Stimulated activated CD4-positive, alpha-beta T cell treated with anti-CD3 and anti-CD28 coated beads, Interleukin-15, amount 100 ng/mL, for 48 hours (primary cell): ENCODE measurements around the gene GTPBP2.
A peak's percentile ranks its signal among the peaks of the same experiment; 100 is the strongest.
"Not testable (repeated sequence)": the region's sequence is repeated elsewhere in the genome, so short reads cannot be mapped to it uniquely, and the experiment has no call there.

Source experiments
- DNase-seq, 2 donors: peaks; one replicate each; pipeline ENCODE4 v3.0.0-alpha.2; 2020; ENCODE audit warnings: low read depth in 2 of 2

GTPBP2 gene

DNA sequence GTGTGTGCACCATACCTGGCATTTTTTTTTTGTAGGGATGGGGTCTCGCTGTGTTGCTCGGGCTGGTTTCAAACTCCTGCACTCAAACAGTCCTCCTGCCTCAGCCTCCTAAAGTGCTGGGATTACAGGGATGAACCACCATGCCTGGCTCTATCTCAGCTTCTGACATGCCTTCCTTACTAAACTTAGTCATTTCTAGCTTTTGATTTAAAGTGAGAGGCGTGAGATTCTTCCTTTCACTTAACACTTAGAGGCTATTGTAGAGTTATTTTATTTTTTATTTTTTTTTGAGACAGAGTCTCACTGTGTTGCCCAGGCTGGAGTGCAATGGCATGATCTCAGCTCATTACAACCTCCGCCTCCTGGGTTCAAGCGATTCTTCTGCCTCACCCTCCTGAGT lies 33.9 kb upstream of the GTPBP2 start:
- DNase-seq, result not testable (repeated sequence)

- DNase-seq, result no peak
Observed at GRCh38 chr6:43658161-43658560, 29.1 kb upstream of the GTPBP2 start.

GRCh38 chr6:43657221-43657802 lies 28.2 kb upstream of the GTPBP2 start:
- DNase-seq, result no peak

DNA sequence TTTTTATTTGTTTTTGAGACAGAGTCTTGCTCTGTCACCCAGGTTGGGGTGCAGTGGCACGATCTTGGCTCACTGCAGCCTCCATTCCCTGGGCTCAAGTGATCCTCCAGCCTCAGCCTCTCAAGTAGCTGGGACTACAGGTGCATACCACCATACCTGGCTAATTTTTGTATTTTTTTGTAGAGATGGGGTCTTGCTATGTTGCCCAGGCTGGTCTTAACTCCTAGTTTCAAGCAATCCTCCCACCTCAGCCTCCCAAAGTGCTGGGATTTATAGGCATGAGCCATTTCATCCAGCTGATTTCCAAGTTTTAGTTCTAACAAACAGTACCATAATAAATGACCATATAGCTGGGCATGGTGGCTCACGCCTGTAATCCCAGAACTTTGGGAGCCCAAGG lies 23.8 kb upstream of the GTPBP2 start:
- not testable (repeated sequence) for DNase-seq

DNA sequence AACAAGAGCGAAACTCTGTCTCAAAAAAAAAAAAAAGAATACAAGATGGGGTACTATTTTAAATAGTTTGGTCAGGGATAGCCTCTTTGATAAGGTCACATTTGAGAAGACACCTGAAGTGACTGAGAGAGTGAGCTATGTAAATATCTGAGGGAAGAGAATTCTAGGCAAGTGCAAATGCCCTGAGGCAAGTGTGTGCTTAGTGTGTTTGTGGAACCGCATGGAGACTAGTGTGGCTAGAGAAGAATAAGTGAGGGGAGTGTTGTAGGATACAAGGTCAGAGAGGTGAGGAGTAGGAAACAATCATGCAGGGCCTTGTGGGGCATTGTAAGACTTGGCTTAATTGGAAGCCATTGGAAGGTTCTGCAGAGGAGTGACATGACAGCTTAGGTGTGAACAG lies 19.2 kb upstream of the GTPBP2 start:
- no peak for DNase-seq

- DNase-seq, result no peak
Observed at GRCh38 chr6:43647613-43648012, 18.5 kb upstream of the GTPBP2 start.

- no peak for DNase-seq
Observed at GRCh38 chr6:43645613-43645964, 16.5 kb upstream of the GTPBP2 start.

GRCh38 chr6:43644940-43645612 lies 16.0 kb upstream of the GTPBP2 start, which contains the start of gene RSPH9:
TSS of gene RSPH9 (plus strand) at chr6:43645036. CDS start at chr6:43645099, 63 bp downstream.
- DNase-seq, result peak; percentile 41 to 61

DNA sequence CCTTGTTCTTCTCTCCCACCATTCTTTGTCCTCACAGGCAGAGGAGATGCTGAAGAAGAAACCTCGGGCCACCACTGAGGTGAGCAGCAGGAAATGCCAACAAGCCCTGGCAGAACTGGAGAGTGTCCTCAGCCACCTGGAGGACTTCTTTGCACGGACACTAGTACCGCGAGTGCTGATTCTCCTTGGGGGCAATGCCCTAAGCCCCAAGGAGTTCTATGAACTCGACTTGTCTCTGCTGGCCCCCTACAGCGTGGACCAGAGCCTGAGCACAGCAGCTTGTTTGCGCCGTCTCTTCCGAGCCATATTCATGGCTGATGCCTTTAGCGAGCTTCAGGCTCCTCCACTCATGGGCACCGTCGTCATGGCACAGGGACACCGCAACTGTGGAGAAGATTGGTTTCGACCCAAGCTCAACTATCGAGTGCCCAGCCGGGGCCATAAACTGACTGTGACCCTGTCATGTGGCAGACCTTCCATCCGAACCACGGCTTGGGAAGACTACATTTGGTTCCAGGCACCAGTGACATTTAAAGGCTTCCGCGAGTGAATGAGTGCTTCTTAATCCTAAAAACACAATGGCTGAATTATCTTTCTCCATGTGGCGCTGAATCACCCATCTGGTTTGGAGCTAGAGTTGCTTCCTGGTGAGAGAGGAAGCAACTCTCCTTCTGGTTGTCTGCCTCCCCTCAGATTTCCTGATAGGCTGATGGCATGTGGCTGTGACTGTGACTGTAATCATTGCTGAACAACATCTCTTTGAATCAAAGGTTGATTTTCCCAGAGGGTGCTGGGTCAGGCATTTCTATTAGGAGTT lies 11.1 kb upstream of the GTPBP2 start:
- no peak for DNase-seq

DNA sequence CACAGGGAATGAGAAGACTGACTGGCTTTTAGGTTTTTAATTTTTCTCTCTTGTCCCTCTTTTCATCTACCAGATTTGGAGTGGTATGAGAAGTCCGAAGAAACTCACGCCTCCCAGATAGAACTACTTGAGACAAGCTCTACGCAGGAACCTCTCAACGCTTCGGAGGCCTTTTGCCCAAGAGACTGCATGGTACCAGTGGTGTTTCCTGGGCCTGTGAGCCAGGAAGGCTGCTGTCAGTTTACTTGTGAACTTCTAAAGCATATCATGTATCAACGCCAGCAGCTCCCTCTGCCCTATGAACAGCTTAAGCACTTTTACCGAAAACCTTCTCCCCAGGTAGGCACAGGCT lies 7.2 kb upstream of the GTPBP2 start:
- DNase-seq, result no peak

GRCh38 chr6:43635387-43636307 lies 6.6 kb upstream of the GTPBP2 start, which contains the start of gene MAD2L1BP:
TSS of gene MAD2L1BP (plus strand) at chr6:43635840. CDS start at chr6:43635876, 36 bp downstream.
- peak; percentile 69 to 85 for DNase-seq

DNA sequence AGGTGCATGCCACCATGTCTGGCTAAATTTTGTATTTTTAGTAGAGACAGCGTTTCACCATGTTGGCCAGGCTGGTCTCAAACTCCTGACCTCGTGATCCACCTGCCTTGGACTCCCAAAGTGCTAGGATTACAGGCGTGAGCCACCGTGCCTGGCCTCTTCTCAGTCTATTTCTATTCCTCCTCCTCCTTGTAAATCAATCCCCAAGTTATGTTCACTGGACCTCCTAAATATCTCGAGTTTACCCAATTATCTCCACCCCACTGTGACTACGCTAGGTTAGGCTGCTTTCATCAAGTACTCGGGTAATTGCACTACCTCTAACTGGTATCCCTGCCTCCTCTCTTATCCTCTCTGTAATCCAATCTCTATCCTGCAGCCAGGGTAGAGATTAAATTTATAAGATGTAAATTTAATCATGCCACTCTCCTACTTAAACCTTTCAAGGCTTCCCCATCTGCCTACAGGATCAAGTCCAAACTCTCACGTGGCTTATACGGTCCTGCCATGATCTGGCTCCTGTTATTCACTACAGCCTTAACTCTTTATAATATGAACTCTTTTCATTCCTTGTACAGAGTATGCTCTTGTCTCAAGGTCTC lies 5.7 kb upstream of the GTPBP2 start:
- no peak for DNase-seq

DNA sequence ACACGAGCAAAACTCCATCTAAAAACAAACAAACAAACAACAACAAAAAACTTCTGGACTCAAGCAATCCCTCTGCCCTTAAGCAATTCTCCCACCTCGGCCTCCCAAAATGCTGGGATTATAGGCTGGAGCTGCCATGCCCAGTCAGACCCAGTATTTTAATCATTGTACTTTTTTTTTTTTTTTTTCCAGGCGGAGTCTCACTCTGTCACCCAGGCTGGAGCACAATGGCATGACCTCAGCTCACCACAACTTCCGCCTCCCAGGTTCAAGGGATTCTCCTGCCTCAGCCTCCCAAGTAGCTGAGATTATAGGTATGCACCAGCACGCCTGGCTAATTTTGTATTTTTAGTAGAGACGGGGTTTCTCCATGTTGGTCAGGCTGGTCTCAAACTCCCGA lies 3.9 kb upstream of the GTPBP2 start:
- DNase-seq, result not testable (repeated sequence)

- no peak for DNase-seq
Observed at GRCh38 chr6:43630980-43631619, 2.0 kb upstream of the GTPBP2 start.

DNA sequence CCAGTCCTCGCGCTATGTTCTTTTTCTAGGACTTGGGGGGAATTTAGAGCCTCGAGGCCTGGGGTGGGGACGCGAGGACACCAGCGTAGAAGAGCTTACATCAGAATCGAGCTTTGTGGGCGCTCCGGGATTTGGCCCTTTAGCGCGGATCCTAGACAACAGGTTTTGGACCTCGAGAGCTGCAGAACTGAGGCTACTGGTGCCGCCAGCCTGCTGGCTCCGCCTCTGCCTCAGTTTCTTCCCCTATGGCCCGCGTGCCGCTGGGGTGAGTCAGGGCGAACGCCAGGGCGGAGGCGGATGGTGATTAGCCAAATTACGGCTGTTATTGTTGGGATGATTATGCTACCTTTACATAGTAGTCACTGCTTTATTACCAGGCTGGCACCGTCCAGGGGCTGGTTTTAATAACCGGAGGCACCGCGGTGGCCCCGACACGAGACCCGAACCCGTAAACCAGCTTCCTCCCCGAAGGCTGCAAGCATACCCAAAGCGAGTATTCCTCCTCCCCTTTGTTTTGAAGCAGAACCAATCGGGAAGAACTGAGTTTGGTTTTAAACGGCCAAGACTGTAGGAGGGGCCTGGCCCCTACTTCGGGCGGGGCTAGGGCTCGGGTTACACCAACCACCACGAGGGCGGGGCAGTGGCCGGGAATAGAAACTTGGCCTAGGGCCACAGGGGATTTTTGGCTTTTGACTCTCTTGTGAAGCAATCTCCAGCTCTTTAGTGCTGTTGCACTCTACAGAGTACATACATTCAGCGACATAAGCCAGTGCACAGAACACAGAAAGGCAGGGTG lies 639 bp upstream of the GTPBP2 start:
- DNase-seq, result peak; percentile 84 to 88

DNA sequence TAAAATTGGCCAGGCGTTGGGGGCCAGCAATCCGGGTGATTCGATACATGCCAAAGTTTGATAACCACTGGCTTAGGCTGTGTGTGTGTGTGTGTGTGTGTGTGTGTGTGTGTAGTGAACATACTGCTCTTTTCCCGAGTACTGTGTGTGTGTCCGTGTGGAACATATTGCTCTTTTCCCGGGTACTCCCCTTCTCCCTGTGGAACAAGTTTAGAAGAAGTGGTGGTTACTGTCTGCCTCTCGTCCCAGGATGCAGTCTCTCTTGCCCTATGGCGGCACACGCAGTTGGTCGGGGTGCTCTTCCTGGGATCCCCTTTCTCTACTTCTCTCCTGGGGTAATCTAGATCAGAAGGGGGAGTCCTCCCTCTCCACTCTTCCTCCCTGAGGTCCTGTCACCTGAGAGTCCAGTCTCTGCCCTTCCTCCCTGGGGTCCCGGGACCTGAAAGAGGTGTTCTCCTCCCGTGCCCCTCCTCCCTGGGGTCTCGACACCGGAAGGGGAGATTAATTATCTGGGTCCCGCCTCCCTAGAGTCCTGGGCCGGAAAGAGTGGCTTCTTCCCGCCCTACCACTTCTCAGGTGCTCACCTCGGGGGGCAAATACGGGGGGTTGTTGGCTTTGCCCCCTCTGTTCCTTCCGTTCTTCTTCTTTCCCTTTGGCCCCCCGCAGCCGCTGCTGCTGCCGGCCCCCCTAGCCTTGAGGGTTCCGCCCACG lies 516 bp downstream of the GTPBP2 start:
- DNase-seq, result peak; percentile 25 to 34

GRCh38 chr6:43627008-43627825 lies 1.8 kb downstream of the GTPBP2 start:
- no peak for DNase-seq

DNA sequence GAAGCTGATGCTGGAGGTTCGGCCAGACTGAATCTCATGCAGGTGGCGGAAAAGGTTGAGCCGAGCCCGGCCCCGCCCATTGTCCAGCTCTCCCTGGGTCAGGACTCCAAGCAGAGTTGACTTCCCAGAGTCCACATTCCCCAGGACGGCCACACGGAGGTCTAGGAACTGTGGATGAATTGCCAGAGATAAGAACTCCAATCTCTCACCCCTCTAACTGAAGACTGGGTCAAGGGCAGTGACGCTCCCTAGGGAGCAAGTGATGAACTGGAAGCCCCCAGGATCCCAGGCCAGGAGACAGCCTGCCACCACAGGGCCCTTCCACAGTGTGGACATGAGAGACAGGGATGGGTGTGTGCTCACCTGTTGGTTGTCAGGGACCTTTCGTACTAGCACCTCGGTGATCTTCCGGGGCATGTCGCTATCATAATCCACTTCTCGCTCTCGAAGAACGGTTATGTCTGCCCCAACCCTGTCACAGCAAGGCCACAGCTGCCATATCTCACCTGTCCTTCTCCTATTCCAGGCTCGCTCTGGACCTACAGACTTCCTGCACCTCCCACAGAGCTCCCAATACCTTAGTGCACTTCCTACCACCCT lies 3.6 kb downstream of the GTPBP2 start:
- no peak for DNase-seq
